ENCODE measurements around the gene FLYWCH2.

The FLYWCH2 gene

DNA sequence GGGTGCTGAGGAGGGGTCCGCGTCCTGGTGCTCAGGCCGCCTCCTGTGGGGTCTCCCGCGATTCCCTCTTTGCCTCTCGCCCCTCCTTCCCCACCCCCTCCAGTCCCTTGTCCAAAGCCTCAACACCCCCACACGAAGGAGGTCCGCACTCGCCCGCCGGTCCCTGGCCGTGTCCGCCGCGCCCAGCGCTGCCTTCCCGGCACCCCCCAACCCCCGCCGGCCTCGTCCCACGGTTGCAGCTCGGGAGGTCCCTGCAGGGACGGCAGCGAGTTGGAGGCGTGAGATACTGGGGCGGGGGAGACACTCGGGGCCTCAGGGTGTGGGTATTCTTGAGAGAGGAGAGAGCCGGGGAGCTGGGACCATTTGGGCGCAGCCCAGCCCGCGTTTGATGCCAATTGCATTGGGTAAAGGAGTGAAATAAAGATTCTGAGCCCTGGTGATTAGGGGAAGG is 468 bp downstream of the FLYWCH2 start (continued):
- TF ChIP-seq KLF9 (tag by site-specific recombination; IDR thresholded peaks at IDR 0.05; ENCODE audit: low read depth) (no peak), ZNF707 (tag by site-specific recombination; IDR thresholded peaks at IDR 0.05) (no peak), ZNF394 (tag by site-specific recombination; IDR thresholded peaks at IDR 0.05; ENCODE audit: borderline replicate concordance) (no peak), ZNF19 (tag by site-specific recombination; IDR thresholded peaks at IDR 0.05; ENCODE audit: low read depth) (no peak), TCF7L2 (IDR thresholded peaks at IDR 0.05; ENCODE audit: borderline replicate concordance, low read depth, low read length) (no peak), ZNF561 (tag by site-specific recombination; IDR thresholded peaks at IDR 0.05; ENCODE audit: borderline replicate concordance) (no peak), ZNF549 (tag by site-specific recombination; IDR thresholded peaks at IDR 0.05) (no peak), ZNF335 (tag by site-specific recombination; conservative IDR thresholded peaks at IDR 0.05) (peak; percentile 72), ZNF558 (tag by site-specific recombination; IDR thresholded peaks at IDR 0.05) (no peak), ZNF830 (tag by site-specific recombination; IDR thresholded peaks at IDR 0.05; ENCODE audit: low read depth) (no peak), ZSCAN23 (tag by site-specific recombination; IDR thresholded peaks at IDR 0.05) (no peak; the same call in 1 of the 2 replicates), ZNF302 (tag by site-specific recombination; IDR thresholded peaks at IDR 0.05; ENCODE audit: low read depth) (no peak), ZNF510 (tag by site-specific recombination; IDR thresholded peaks at IDR 0.05; ENCODE audit: insufficient replicate concordance) (no peak), ZNF133 (tag by site-specific recombination; IDR thresholded peaks at IDR 0.05) (peak; percentile 26; the same call in 1 of the 2 replicates), ZNF48 (tag by site-specific recombination; IDR thresholded peaks at IDR 0.05) (no peak), FEZF1 (tag by site-specific recombination; IDR thresholded peaks at IDR 0.05) (no peak), ZNF560 (tag by site-specific recombination; IDR thresholded peaks at IDR 0.05; ENCODE audit: borderline replicate concordance) (no peak), ZNF544 (tag by site-specific recombination; IDR thresholded peaks at IDR 0.05) (no peak), ZNF266 (tag by site-specific recombination; IDR thresholded peaks at IDR 0.05; ENCODE audit: low read depth) (no peak), GLIS2 (tag by site-specific recombination; IDR thresholded peaks at IDR 0.05) (peak; percentile 96), ZNF10 (tag by site-specific recombination; IDR thresholded peaks at IDR 0.05) (no peak; the same call in 1 of the 2 replicates), RBAK (tag by site-specific recombination; IDR thresholded peaks at IDR 0.05) (no peak)
- TF ChIP-seq, protein P1, sequence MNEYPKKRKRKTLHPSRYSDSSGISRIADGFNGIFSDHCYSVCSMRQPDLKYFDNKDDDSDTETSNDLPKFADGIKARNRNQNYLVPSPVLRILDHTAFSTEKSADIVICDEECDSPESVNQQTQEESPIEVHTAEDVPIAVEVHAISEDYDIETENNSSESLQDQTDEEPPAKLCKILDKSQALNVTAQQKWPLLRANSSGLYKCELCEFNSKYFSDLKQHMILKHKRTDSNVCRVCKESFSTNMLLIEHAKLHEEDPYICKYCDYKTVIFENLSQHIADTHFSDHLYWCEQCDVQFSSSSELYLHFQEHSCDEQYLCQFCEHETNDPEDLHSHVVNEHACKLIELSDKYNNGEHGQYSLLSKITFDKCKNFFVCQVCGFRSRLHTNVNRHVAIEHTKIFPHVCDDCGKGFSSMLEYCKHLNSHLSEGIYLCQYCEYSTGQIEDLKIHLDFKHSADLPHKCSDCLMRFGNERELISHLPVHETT (tag by site-specific recombination; IDR thresholded peaks at IDR 0.05): no peak
- TF ChIP-seq, protein P2, sequence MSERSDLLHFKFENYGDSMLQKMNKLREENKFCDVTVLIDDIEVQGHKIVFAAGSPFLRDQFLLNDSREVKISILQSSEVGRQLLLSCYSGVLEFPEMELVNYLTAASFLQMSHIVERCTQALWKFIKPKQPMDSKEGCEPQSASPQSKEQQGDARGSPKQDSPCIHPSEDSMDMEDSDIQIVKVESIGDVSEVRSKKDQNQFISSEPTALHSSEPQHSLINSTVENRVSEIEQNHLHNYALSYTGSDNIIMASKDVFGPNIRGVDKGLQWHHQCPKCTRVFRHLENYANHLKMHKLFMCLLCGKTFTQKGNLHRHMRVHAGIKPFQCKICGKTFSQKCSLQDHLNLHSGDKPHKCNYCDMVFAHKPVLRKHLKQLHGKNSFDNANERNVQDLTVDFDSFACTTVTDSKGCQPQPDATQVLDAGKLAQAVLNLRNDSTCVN (tag by site-specific recombination; optimal IDR thresholded peaks at IDR 0.05): peak; percentile 63
- TF ChIP-seq, protein P3, sequence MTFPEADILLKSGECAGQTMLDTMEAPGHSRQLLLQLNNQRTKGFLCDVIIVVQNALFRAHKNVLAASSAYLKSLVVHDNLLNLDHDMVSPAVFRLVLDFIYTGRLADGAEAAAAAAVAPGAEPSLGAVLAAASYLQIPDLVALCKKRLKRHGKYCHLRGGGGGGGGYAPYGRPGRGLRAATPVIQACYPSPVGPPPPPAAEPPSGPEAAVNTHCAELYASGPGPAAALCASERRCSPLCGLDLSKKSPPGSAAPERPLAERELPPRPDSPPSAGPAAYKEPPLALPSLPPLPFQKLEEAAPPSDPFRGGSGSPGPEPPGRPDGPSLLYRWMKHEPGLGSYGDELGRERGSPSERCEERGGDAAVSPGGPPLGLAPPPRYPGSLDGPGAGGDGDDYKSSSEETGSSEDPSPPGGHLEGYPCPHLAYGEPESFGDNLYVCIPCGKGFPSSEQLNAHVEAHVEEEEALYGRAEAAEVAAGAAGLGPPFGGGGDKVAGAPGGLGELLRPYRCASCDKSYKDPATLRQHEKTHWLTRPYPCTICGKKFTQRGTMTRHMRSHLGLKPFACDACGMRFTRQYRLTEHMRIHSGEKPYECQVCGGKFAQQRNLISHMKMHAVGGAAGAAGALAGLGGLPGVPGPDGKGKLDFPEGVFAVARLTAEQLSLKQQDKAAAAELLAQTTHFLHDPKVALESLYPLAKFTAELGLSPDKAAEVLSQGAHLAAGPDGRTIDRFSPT (tag by site-specific recombination; IDR thresholded peaks at IDR 0.05): no peak
- TF ChIP-seq, protein P4, sequence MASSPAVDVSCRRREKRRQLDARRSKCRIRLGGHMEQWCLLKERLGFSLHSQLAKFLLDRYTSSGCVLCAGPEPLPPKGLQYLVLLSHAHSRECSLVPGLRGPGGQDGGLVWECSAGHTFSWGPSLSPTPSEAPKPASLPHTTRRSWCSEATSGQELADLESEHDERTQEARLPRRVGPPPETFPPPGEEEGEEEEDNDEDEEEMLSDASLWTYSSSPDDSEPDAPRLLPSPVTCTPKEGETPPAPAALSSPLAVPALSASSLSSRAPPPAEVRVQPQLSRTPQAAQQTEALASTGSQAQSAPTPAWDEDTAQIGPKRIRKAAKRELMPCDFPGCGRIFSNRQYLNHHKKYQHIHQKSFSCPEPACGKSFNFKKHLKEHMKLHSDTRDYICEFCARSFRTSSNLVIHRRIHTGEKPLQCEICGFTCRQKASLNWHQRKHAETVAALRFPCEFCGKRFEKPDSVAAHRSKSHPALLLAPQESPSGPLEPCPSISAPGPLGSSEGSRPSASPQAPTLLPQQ (tag by site-specific recombination; IDR thresholded peaks at IDR 0.05): peak; percentile 11; the same call in 1 of the 2 replicates
- TF ChIP-seq, protein P5, sequence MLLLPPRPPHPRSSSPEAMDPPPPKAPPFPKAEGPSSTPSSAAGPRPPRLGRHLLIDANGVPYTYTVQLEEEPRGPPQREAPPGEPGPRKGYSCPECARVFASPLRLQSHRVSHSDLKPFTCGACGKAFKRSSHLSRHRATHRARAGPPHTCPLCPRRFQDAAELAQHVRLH (tag by site-specific recombination; IDR thresholded peaks at IDR 0.05): 0 out of 2 replicates have a peak, but pooled peaks have one; percentile 8
- TF ChIP-seq, protein P6, sequence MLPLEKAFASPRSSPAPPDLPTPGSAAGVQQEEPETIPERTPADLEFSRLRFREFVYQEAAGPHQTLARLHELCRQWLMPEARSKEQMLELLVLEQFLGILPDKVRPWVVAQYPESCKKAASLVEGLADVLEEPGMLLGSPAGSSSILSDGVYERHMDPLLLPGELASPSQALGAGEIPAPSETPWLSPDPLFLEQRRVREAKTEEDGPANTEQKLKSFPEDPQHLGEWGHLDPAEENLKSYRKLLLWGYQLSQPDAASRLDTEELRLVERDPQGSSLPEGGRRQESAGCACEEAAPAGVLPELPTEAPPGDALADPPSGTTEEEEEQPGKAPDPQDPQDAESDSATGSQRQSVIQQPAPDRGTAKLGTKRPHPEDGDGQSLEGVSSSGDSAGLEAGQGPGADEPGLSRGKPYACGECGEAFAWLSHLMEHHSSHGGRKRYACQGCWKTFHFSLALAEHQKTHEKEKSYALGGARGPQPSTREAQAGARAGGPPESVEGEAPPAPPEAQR (tag by site-specific recombination; IDR thresholded peaks at IDR 0.05): peak; percentile 60; the same call in 1 of the 2 replicates
- TF ChIP-seq, protein P7, sequence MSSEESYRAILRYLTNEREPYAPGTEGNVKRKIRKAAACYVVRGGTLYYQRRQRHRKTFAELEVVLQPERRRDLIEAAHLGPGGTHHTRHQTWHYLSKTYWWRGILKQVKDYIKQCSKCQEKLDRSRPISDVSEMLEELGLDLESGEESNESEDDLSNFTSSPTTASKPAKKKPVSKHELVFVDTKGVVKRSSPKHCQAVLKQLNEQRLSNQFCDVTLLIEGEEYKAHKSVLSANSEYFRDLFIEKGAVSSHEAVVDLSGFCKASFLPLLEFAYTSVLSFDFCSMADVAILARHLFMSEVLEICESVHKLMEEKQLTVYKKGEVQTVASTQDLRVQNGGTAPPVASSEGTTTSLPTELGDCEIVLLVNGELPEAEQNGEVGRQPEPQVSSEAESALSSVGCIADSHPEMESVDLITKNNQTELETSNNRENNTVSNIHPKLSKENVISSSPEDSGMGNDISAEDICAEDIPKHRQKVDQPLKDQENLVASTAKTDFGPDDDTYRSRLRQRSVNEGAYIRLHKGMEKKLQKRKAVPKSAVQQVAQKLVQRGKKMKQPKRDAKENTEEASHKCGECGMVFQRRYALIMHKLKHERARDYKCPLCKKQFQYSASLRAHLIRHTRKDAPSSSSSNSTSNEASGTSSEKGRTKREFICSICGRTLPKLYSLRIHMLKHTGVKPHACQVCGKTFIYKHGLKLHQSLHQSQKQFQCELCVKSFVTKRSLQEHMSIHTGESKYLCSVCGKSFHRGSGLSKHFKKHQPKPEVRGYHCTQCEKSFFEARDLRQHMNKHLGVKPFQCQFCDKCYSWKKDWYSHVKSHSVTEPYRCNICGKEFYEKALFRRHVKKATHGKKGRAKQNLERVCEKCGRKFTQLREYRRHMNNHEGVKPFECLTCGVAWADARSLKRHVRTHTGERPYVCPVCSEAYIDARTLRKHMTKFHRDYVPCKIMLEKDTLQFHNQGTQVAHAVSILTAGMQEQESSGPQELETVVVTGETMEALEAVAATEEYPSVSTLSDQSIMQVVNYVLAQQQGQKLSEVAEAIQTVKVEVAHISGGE (tag by site-specific recombination; conservative IDR thresholded peaks at IDR 0.05; ENCODE audit: low read depth): 0 out of 2 replicates have a peak, but pooled peaks have one; percentile 25

Measured in HEK293 (cell line).